Parathyroid adenoma (tissue), 2 donors: Measurements from ENCODE around the gene ABCC8.

Source experiments
- H2AFZ ChIP-seq: fragments of 300-600 bp; sonication (generic); one replicate; pipeline ENCODE4 v1.7.0; 2017; ENCODE audit warnings: antibody characterized with exemption, mild to moderate bottlenecking
- H3K27ac ChIP-seq: fragments of 300-600 bp; sonication (generic); one replicate; pipeline ENCODE4 v1.7.0; 2017
- H3K27me3 ChIP-seq: fragments of 300-600 bp; sonication (generic); one replicate; pipeline ENCODE4 v1.7.0; 2017; ENCODE audit warnings: low read length; ENCODE audit not compliant: control insufficient read depth, insufficient read depth
- H3K36me3 ChIP-seq: fragments of 300-600 bp; sonication (generic); one replicate; pipeline ENCODE4 v1.7.0; 2017; ENCODE audit warnings: low read length; ENCODE audit not compliant: control insufficient read depth, insufficient read depth
- H3K4me1 ChIP-seq: fragments of 300-600 bp; sonication (generic); one replicate; pipeline ENCODE4 v1.7.0; 2017; ENCODE audit warnings: control low read depth
- H3K4me2 ChIP-seq: fragments of 300-600 bp; sonication (generic); one replicate; pipeline ENCODE4 v1.7.0; 2017; ENCODE audit warnings: low read length
- H3K4me3 ChIP-seq: fragments of 300-600 bp; sonication (generic); one replicate; pipeline ENCODE4 v1.7.0; 2017; ENCODE audit warnings: low read depth, low read length
- H3K79me2 ChIP-seq: fragments of 300-600 bp; sonication (generic); one replicate; pipeline ENCODE4 v1.7.0; 2017; ENCODE audit warnings: control low read depth
- H3K9ac ChIP-seq: fragments of 300-600 bp; sonication (generic); one replicate; pipeline ENCODE4 v1.7.0; 2017; ENCODE audit warnings: mild to moderate bottlenecking
- H3K9me3 ChIP-seq: fragments of 300-600 bp; sonication (generic); one replicate; pipeline ENCODE4 v1.7.0; 2017; ENCODE audit warnings: low read length; ENCODE audit not compliant: control insufficient read depth
- CTCF ChIP-seq: fragments of 300-600 bp; sonication (generic); IDR thresholded peaks from one replicate; pipeline ENCODE4 v1.7.0; 2017; ENCODE audit warnings: antibody characterized with exemption, mild to moderate bottlenecking
- donor health status: primary hyperparathyroidism.

The ABCC8 gene

GRCh38 chr11:17469998-17470397, 6.6 kb downstream of the ABCC8 start:
- no peak overlapping the region for H2AFZ ChIP-seq
- no peaks in the 10 kb centered on the region for H3K9me3 ChIP-seq
- no peak for TF ChIP-seq CTCF

DNA sequence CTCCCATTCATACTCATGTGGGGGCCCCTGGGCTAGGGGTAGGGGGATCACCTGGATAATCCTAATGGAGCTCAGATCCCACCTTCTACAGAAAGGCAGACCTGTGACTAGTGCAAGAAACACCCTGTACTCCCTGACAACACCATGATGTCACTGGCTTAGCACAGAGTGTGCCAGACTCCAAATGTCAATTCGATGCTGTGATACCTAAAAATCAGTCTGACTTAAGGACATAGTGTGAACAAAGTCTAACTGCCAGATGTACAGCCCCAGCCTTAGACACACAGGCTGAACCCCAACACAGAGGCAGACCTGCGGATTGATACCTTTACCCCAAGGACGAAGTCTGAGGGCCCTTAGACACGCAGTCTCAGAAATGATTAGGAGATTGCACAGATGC, 8.5 kb downstream of the ABCC8 start:
- H3K36me3 ChIP-seq: no peaks in the 10 kb centered on the region

More at GRCh38 chr11:17469998-17470397, 6.6 kb downstream of the ABCC8 start:
- Histone ChIP-seq H3K27ac (no peak overlapping the region), H3K27me3 (no peaks in the 10 kb centered on the region), H3K4me2 (no peak overlapping the region), H3K4me3 (no peak overlapping the region), H3K9ac (no peak overlapping the region), H3K36me3 (no peaks in the 10 kb centered on the region), H3K79me2 (no peaks in the 10 kb centered on the region), H3K4me1 (no peaks in the 10 kb centered on the region)

DNA sequence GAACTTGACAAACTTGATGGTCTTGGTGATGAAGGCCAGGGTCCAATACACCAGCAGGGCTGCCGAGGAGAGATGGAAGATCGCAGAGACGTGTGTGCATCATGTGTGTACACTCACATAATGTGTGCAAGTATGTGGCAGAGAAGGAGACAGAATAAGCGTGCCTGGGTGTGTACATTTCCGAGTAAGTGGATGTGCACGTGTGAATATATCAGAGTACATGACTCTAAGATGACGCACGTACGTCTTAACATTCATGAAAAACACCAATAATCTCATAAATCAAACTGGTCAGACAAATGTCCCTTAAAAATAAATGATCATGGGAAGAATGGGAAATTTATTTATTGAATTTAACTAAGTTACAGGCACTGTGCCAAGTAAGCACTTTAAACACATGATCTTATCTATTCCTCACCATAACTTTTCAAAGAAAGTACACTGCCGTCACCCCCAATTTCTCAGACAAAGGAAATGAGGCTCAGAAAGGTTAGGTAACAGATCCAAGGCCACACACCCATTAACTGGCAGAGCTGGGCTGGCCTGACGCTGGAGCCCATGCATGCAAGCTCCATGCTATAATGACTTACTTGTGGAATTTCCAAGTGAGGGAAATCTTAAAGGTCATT, 13.0 kb downstream of the ABCC8 start:
- H3K4me2 ChIP-seq: no peak overlapping the region
- no peak overlapping the region for H2AFZ ChIP-seq
- no peak overlapping the region for H3K27ac ChIP-seq
- no peak overlapping the region for H3K4me3 ChIP-seq
- H3K9me3 ChIP-seq: no peaks in the 10 kb centered on the region
- no peaks in the 10 kb centered on the region for H3K36me3 ChIP-seq
- no peaks in the 10 kb centered on the region for H3K4me1 ChIP-seq
- H3K79me2 ChIP-seq: no peaks in the 10 kb centered on the region
- no peak overlapping the region for H3K9ac ChIP-seq
- H3K27me3 ChIP-seq: no peaks in the 10 kb centered on the region
- TF ChIP-seq CTCF: no peak

More for the DNA sequence above, 8.5 kb downstream of the ABCC8 start:
- Histone ChIP-seq H3K27me3 (no peaks in the 10 kb centered on the region), H3K4me3 (no peak overlapping the region), H3K9ac (no peak overlapping the region), H3K4me1 (no peaks in the 10 kb centered on the region), H3K4me2 (no peak overlapping the region), H3K9me3 (no peaks in the 10 kb centered on the region), H3K79me2 (no peaks in the 10 kb centered on the region), H2AFZ (no peak overlapping the region), H3K27ac (no peak overlapping the region)
- no peak for TF ChIP-seq CTCF

- no peaks in the 10 kb centered on the region for H3K79me2 ChIP-seq
- no peak overlapping the region for H3K27ac ChIP-seq
- TF ChIP-seq CTCF: no peak
- H3K9me3 ChIP-seq: no peaks in the 10 kb centered on the region
- H3K4me2 ChIP-seq: no peak overlapping the region
- no peak overlapping the region for H3K9ac ChIP-seq
- no peaks in the 10 kb centered on the region for H3K4me1 ChIP-seq
- H2AFZ ChIP-seq: no peak overlapping the region
- no peaks in the 10 kb centered on the region for H3K27me3 ChIP-seq
- no peaks in the 10 kb centered on the region for H3K36me3 ChIP-seq
- no peak overlapping the region for H3K4me3 ChIP-seq
Observed at GRCh38 chr11:17462940-17463339, 13.7 kb downstream of the ABCC8 start.

GRCh38 chr11:17460406-17460805, 16.2 kb downstream of the ABCC8 start:
- Histone ChIP-seq H3K4me2 (no peak overlapping the region), H3K79me2 (no peaks in the 10 kb centered on the region), H3K36me3 (no peaks in the 10 kb centered on the region), H3K4me1 (no peaks in the 10 kb centered on the region), H3K27ac (no peak overlapping the region), H2AFZ (no peak overlapping the region), H3K4me3 (no peak overlapping the region), H3K27me3 (no peaks in the 10 kb centered on the region), H3K9me3 (no peaks in the 10 kb centered on the region), H3K9ac (no peak overlapping the region)
- TF ChIP-seq CTCF: no peak
